ENCODE data around the gene NDUFS7.
A peak's percentile ranks its signal among the peaks of the same experiment; 100 is the strongest.
"Not testable (repeated sequence)": the region's sequence is repeated elsewhere in the genome, so short reads cannot be mapped to it uniquely, and the experiment has no call there.

The NDUFS7 gene

GRCh38 chr19:1418496-1418775 is 34.7 kb downstream of the NDUFS7 start:
- no peak overlapping the region for H3K27ac ChIP-seq
- TF ChIP-seq CTCF (IDR thresholded peaks at IDR 0.05), result no peak
- TF ChIP-seq ZFX (IDR thresholded peaks at IDR 0.05; ENCODE audit: borderline replicate concordance), result no peak

- TF ChIP-seq ZFX (IDR thresholded peaks at IDR 0.05; ENCODE audit: borderline replicate concordance) (no peak), CTCF (IDR thresholded peaks at IDR 0.05) (no peak)
- H3K27ac ChIP-seq, result no peak overlapping the region
These were observed 35.4 kb downstream of the NDUFS7 start for GRCh38 chr19:1418951-1419738.

- H3K27ac ChIP-seq, result not testable (repeated sequence)
These were observed 36.4 kb downstream of the NDUFS7 start for GRCh38 chr19:1420085-1420484.

GRCh38 chr19:1420590-1420989 is 36.9 kb downstream of the NDUFS7 start:
- H3K27ac ChIP-seq, result 0 out of 2 replicates have a peak overlapping the region, but pooled peaks have one; percentile 1
- TF ChIP-seq ZFX (IDR thresholded peaks at IDR 0.05; ENCODE audit: borderline replicate concordance), result no peak

GRCh38 chr19:1421218-1421957 is 37.7 kb downstream of the NDUFS7 start:
- TF ChIP-seq CTCF (IDR thresholded peaks at IDR 0.05), result no peak
- H3K27ac ChIP-seq, result peak overlapping the region; percentile 1; the same call in 1 of the 2 replicates

- TF ChIP-seq ZFX (IDR thresholded peaks at IDR 0.05; ENCODE audit: borderline replicate concordance), result no peak
- TF ChIP-seq CTCF (IDR thresholded peaks at IDR 0.05), result no peak
- H3K27ac ChIP-seq, result no peak overlapping the region; the same call in 1 of the 2 replicates
These were observed 38.2 kb downstream of the NDUFS7 start for GRCh38 chr19:1421958-1422305.

- no peak overlapping the region; the same call in 1 of the 2 replicates for H3K27ac ChIP-seq
- TF ChIP-seq ZFX (IDR thresholded peaks at IDR 0.05; ENCODE audit: borderline replicate concordance), result no peak
These were observed 38.7 kb downstream of the NDUFS7 start for GRCh38 chr19:1422360-1422759.

GRCh38 chr19:1422943-1423342 is 39.2 kb downstream of the NDUFS7 start:
- TF ChIP-seq CTCF (IDR thresholded peaks at IDR 0.05) (peak; percentile 16; the same call in 1 of the 2 replicates), ZFX (IDR thresholded peaks at IDR 0.05; ENCODE audit: borderline replicate concordance) (no peak)
- peak overlapping the region; percentile 47; the same call in 1 of the 2 replicates for H3K27ac ChIP-seq

All from 22Rv1 (cell line).